ENCODE results near the gene EMSY.
"Not testable (repeated sequence)": the region's sequence is repeated elsewhere in the genome, so short reads cannot be mapped to it uniquely, and the experiment has no call there.

EMSY gene

GRCh38 chr11:76526878-76527277 is 82.1 kb downstream of the EMSY start:
- no peak for DNase-seq

GRCh38 chr11:76542436-76542835 is 97.6 kb downstream of the EMSY start:
- DNase-seq, result no peak

GRCh38 chr11:76543006-76543703 is 98.3 kb downstream of the EMSY start:
- no peak for DNase-seq

GRCh38 chr11:76550781-76551180 is 106.0 kb downstream of the EMSY start:
- no peak for DNase-seq

- no peak for DNase-seq
Observed at GRCh38 chr11:76551400-76551799, 106.6 kb downstream of the EMSY start.

- no peak for DNase-seq
Observed at GRCh38 chr11:76552987-76553386, 108.2 kb downstream of the EMSY start.

GRCh38 chr11:76553554-76554476 is 109.0 kb downstream of the EMSY start:
- no peak for DNase-seq

- no peak for DNase-seq
Observed at GRCh38 chr11:76554767-76555166, 109.9 kb downstream of the EMSY start.

GRCh38 chr11:76557466-76557865 is 112.6 kb downstream of the EMSY start:
- DNase-seq, result no peak

GRCh38 chr11:76558473-76558872 is 113.7 kb downstream of the EMSY start:
- no peak for DNase-seq

- DNase-seq, result no peak
Observed at GRCh38 chr11:76558891-76559290, 114.1 kb downstream of the EMSY start.

GRCh38 chr11:76559346-76559745 is 114.5 kb downstream of the EMSY start:
- DNase-seq, result no peak

GRCh38 chr11:76560219-76560618 is 115.4 kb downstream of the EMSY start:
- DNase-seq, result peak; percentile 16

GRCh38 chr11:76561245-76561644 is 116.4 kb downstream of the EMSY start:
- DNase-seq, result no peak

GRCh38 chr11:76562541-76562940 is 117.7 kb downstream of the EMSY start:
- no peak for DNase-seq

- DNase-seq, result no peak
Observed at GRCh38 chr11:76564364-76564763, 119.5 kb downstream of the EMSY start.

- DNase-seq, result no peak
Observed at GRCh38 chr11:76566811-76567210, 122.0 kb downstream of the EMSY start.

- no peak for DNase-seq
Observed at GRCh38 chr11:76567261-76567660, 122.4 kb downstream of the EMSY start.

- DNase-seq, result no peak
Observed at GRCh38 chr11:76568139-76568538, 123.3 kb downstream of the EMSY start.

- no peak for DNase-seq
Observed at GRCh38 chr11:76568621-76569020, 123.8 kb downstream of the EMSY start.

GRCh38 chr11:76572181-76572875 is 127.5 kb downstream of the EMSY start:
- DNase-seq, result not testable (repeated sequence)

- no peak for DNase-seq
Observed at GRCh38 chr11:76574406-76574805, 129.6 kb downstream of the EMSY start.

- no peak for DNase-seq
Observed at GRCh38 chr11:76574879-76575278, 130.1 kb downstream of the EMSY start.

All from stimulated activated CD4-positive, alpha-beta T cell treated with anti-CD3 and anti-CD28 coated beads, Interleukin-1b, Interleukin-23, amount 100 ng/mL, for 48 hours (primary cell).